ENCODE measurements around the gene RASGRF2. TPM values are rescaled to one million over a fixed set of nuclear protein-coding genes. Genes with fewer than 3 reads are reported as not detected.

RASGRF2 gene
- total RNA-seq, 1 experiment from 2014 or later = 0.18 TPM

GRCh38 chr5:81134066-81134465 is 173.9 kb downstream of the RASGRF2 start:
- H3K4me1 ChIP-seq (ENCODE audit: insufficient read depth, low read length) = no peaks in the 10 kb centered on the region
- H3K9me3 ChIP-seq (ENCODE audit: low read length) = no peaks in the 10 kb centered on the region
- H3K36me3 ChIP-seq (ENCODE audit: low read depth, low read length) = no peaks in the 10 kb centered on the region
- ChIA-PET CTCF (no interaction called here), POLR2A (ENCODE audit: unreplicated experiment) (no interaction called here)
- TF ChIP-seq CTCF (conservative IDR thresholded peaks at IDR 0.05; ENCODE audit: low read depth, low read length) (no peak), EZH2 (IDR thresholded peaks at IDR 0.05; ENCODE audit: low read length, unreplicated experiment) (no peak), EZH2phosphoT487 (IDR thresholded peaks at IDR 0.05; ENCODE audit: borderline replicate concordance, low read length) (no peak)
- no peaks in the 10 kb centered on the region for H3K79me2 ChIP-seq (ENCODE audit: low read length)
- H3K4me2 ChIP-seq (ENCODE audit: low read length) = no peak overlapping the region
- no TSS peak for BruUV-seq (replicated peaks)
- H3K27me3 ChIP-seq (ENCODE audit: low read length) = no peaks in the 10 kb centered on the region; the same call in 1 of the 2 replicates
- no peaks in the 10 kb centered on the region for H4K20me1 ChIP-seq (ENCODE audit: low read length)
- no peak overlapping the region for H3K27ac ChIP-seq (ENCODE audit: low read length)
- H3F3A ChIP-seq (ENCODE audit: low read length, unreplicated experiment) = no peaks in the 10 kb centered on the region
- intact Hi-C loops (cut with micrococcal nuclease) = no loop called here
- no peak overlapping the region for H2AFZ ChIP-seq (ENCODE audit: low read length)
- no peak overlapping the region for H3K4me3 ChIP-seq (ENCODE audit: low read length)
- DNase-seq (no peak), ATAC-seq (no peak)
- no peak overlapping the region for H3K9ac ChIP-seq (ENCODE audit: low read length)
- no peaks in the 10 kb centered on the region for H3K9me2 ChIP-seq (replicated peaks; ENCODE audit: low read length)

GRCh38 chr5:81134566-81134965 is 174.4 kb downstream of the RASGRF2 start:
- Histone ChIP-seq H3K4me1 (ENCODE audit: insufficient read depth, low read length) (no peaks in the 10 kb centered on the region), H4K20me1 (ENCODE audit: low read length) (no peaks in the 10 kb centered on the region), H3K4me3 (ENCODE audit: low read length) (no peak overlapping the region), H2AFZ (ENCODE audit: low read length) (no peak overlapping the region), H3K4me2 (ENCODE audit: low read length) (no peak overlapping the region), H3K36me3 (ENCODE audit: low read depth, low read length) (no peaks in the 10 kb centered on the region), H3K9me2 (replicated peaks; ENCODE audit: low read length) (no peaks in the 10 kb centered on the region), H3K9me3 (ENCODE audit: low read length) (no peaks in the 10 kb centered on the region), H3K27me3 (ENCODE audit: low read length) (no peaks in the 10 kb centered on the region; the same call in 1 of the 2 replicates), H3K9ac (ENCODE audit: low read length) (no peak overlapping the region), H3K79me2 (ENCODE audit: low read length) (no peaks in the 10 kb centered on the region), H3K27ac (ENCODE audit: low read length) (no peak overlapping the region), H3F3A (ENCODE audit: low read length, unreplicated experiment) (no peaks in the 10 kb centered on the region)
- no TSS peak for BruUV-seq (replicated peaks)
- CTCF ChIA-PET = no interaction called here
- no peak for DNase-seq
- TF ChIP-seq CTCF (conservative IDR thresholded peaks at IDR 0.05; ENCODE audit: low read depth, low read length) (no peak), EZH2phosphoT487 (IDR thresholded peaks at IDR 0.05; ENCODE audit: borderline replicate concordance, low read length) (no peak)
- intact Hi-C loops (cut with micrococcal nuclease) = no loop called here
- ATAC-seq = no peak
- POLR2A ChIA-PET (ENCODE audit: unreplicated experiment) = no interaction called here

GRCh38 chr5:81136557-81136956 is 176.4 kb downstream of the RASGRF2 start:
- no peak overlapping the region for H3K9ac ChIP-seq (ENCODE audit: low read length)
- no peaks in the 10 kb centered on the region for H4K20me1 ChIP-seq (ENCODE audit: low read length)
- intact Hi-C loops (cut with micrococcal nuclease) = no loop called here
- no peaks in the 10 kb centered on the region for H3K9me3 ChIP-seq (ENCODE audit: low read length)
- DNase-seq (no peak), ATAC-seq (no peak)
- H3K27me3 ChIP-seq (ENCODE audit: low read length) = no peaks in the 10 kb centered on the region
- no peaks in the 10 kb centered on the region for H3F3A ChIP-seq (ENCODE audit: low read length, unreplicated experiment)
- H3K36me3 ChIP-seq (ENCODE audit: low read depth, low read length) = no peaks in the 10 kb centered on the region
- no peaks in the 10 kb centered on the region for H3K9me2 ChIP-seq (replicated peaks; ENCODE audit: low read length)
- BruUV-seq (replicated peaks) = no TSS peak
- ChIA-PET CTCF (no interaction called here), POLR2A (ENCODE audit: unreplicated experiment) (no interaction called here)
- no peak overlapping the region for H3K4me3 ChIP-seq (ENCODE audit: low read length)
- no peaks in the 10 kb centered on the region for H3K79me2 ChIP-seq (ENCODE audit: low read length)
- TF ChIP-seq CTCF (conservative IDR thresholded peaks at IDR 0.05; ENCODE audit: low read depth, low read length) (no peak), EZH2phosphoT487 (IDR thresholded peaks at IDR 0.05; ENCODE audit: borderline replicate concordance, low read length) (no peak), EZH2 (IDR thresholded peaks at IDR 0.05; ENCODE audit: low read length, unreplicated experiment) (no peak)
- no peaks in the 10 kb centered on the region for H3K4me1 ChIP-seq (ENCODE audit: insufficient read depth, low read length)
- no peak overlapping the region for H3K27ac ChIP-seq (ENCODE audit: low read length)
- H2AFZ ChIP-seq (ENCODE audit: low read length) = no peak overlapping the region
- H3K4me2 ChIP-seq (ENCODE audit: low read length) = no peak overlapping the region

Measured in PC-3 (cell line).